Keratinocyte (primary cell): Measurements from ENCODE around the gene TEX29. TPM values are rescaled to one million over a fixed set of nuclear protein-coding genes. Genes with fewer than 3 reads are reported as not detected.

Source experiments
- DNase-seq: peaks from one replicate; pipeline ENCODE4 v3.0.0-alpha.2; 2011; ENCODE audit warnings: low read depth, missing footprints, low spot score
- FAIRE-seq: peaks from 2 replicates; lab custom pipeline; 2011; peaks lifted over from hg19 to GRCh38; lab: Jason Lieb, UNC
- H2AFZ ChIP-seq: 2 replicates; pipeline ENCODE4 v1.6.0; 2012; ENCODE audit warnings: low read length, control low read depth, inconsistent platforms; ENCODE audit not compliant: control insufficient read depth
- H3K27ac ChIP-seq: 2 replicates; pipeline ENCODE4 v1.5.1; 2011; ENCODE audit warnings: low read length; ENCODE audit not compliant: control insufficient read depth, insufficient read depth
- H3K27me3 ChIP-seq: 3 replicates; pipeline ENCODE4 v1.6.0; 2011; ENCODE audit warnings: low read length; ENCODE audit not compliant: control insufficient read depth, insufficient read depth; ENCODE audit errors: extremely low read depth
- H3K36me3 ChIP-seq, 2 experiments: 2 replicates in 1 of 2; 3 replicates in 1 of 2; pipeline ENCODE4 v1.5.1; 2011; ENCODE audit warnings: low read length in 2 of 2, mild to moderate bottlenecking in 1 of 2; ENCODE audit not compliant: control insufficient read depth in 2 of 2, insufficient read depth in 2 of 2; ENCODE audit errors: extremely low read depth in 1 of 2
- H3K4me1 ChIP-seq: 3 replicates; pipeline ENCODE4 v1.5.1; 2011; ENCODE audit warnings: low read length; ENCODE audit not compliant: control insufficient read depth, insufficient read depth; ENCODE audit errors: extremely low read depth
- H3K4me2 ChIP-seq: 3 replicates; pipeline ENCODE4 v1.6.0; 2011; ENCODE audit warnings: low read depth, low read length; ENCODE audit not compliant: control insufficient read depth, insufficient read depth; ENCODE audit errors: extremely low read depth
- H3K4me3 ChIP-seq, 3 experiments: fragments of 200-600 bp in 1 of 3; sonication (generic) in 1 of 3; 2 replicates in 2 of 3; 3 replicates in 1 of 3; pipeline ENCODE4 v1.5.1; 2011 to 2016; ENCODE audit warnings: low read length in 3 of 3, mild to moderate bottlenecking in 3 of 3, control low read depth in 2 of 3, inconsistent platforms in 1 of 3, low read depth in 1 of 3, mixed read lengths in 1 of 3, mixed run types in 1 of 3, moderate library complexity in 1 of 3; ENCODE audit not compliant: control insufficient read depth in 2 of 3, insufficient read depth in 2 of 3; ENCODE audit errors: extremely low read depth in 1 of 3
- H3K79me2 ChIP-seq: 2 replicates; pipeline ENCODE4 v1.6.0; 2012; ENCODE audit warnings: low read length; ENCODE audit not compliant: control insufficient read depth, insufficient read depth
- H3K9ac ChIP-seq: 3 replicates; pipeline ENCODE4 v1.6.0; 2011; ENCODE audit warnings: low read length; ENCODE audit not compliant: control insufficient read depth, insufficient read depth; ENCODE audit errors: extremely low read depth
- H3K9me1 ChIP-seq: 3 replicates; pipeline ENCODE4 v1.6.0; 2011; ENCODE audit warnings: low read length; ENCODE audit not compliant: control insufficient read depth, insufficient read depth; ENCODE audit errors: extremely low read depth
- H3K9me3 ChIP-seq: 2 replicates; pipeline ENCODE4 v1.5.1; 2012; ENCODE audit warnings: low read depth, low read length; ENCODE audit not compliant: control insufficient read depth
- H4K20me1 ChIP-seq: 3 replicates; pipeline ENCODE4 v1.6.0; 2011; ENCODE audit warnings: low read length; ENCODE audit not compliant: control insufficient read depth, insufficient read depth; ENCODE audit errors: extremely low read depth
- EZH2 ChIP-seq: IDR thresholded peaks from one replicate; pipeline ENCODE4 v1.6.1; 2012; ENCODE audit warnings: inconsistent platforms, mild to moderate bottlenecking, low read length, moderate library complexity
- dilution Hi-C: fragments of 300-500 bp; cut with MboI; formaldehyde crosslinking; loops from one replicate; pipeline ENCODE4 v1.7.0; 2020; ENCODE audit warnings: low sequenced_read_pairs; ENCODE audit not compliant: extremely low pct_ligation_motif_present
- polyA plus RNA-seq, 5 experiments: library from polyadenylated mRNA; depleted of rRNA in 3 of 5; stranded (reverse) in 3 of 5; stranded (forward) in 1 of 5; unstranded in 1 of 5; fragments of >200 nt; gene quantifications; 1 replicate in 1 of 5; 2 replicates in 3 of 5; 3 replicates in 1 of 5; pipeline versions ENCODE4 v1.2.1 to v1.2.3, GENCODE V29; 2011 to 2012; ENCODE audit warnings: missing spikeins in 2 of 5, low read depth in 1 of 5, low replicate concordance in 1 of 5
- TF ChIP-seq, protein P1 (sequence below), 3 experiments: IDR thresholded peaks in 1 of 3; conservative IDR thresholded peaks in 1 of 3; optimal IDR thresholded peaks in 1 of 3; 2 replicates in 2 of 3; 3 replicates in 1 of 3; pipeline versions ENCODE3 to v1.5.1; 2011; ENCODE audit warnings: low read length in 3 of 3, mild to moderate bottlenecking in 3 of 3, moderate library complexity in 2 of 3, control low read depth in 1 of 3, inconsistent platforms in 1 of 3; ENCODE audit not compliant: insufficient read depth in 2 of 3; ENCODE audit errors: extremely low read depth in 1 of 3

The TEX29 gene
- polyA plus RNA-seq, 1 donor (not counting 4 experiments of a cell fraction or from before 2014, with no cell fraction given): 0.18 TPM

GRCh38 chr13:111275995-111276618 lies 44.3 kb upstream of the TEX29 start:
- H3K4me1 ChIP-seq: peaks cover 5% of the 10 kb centered on the region
- H3K4me3 ChIP-seq: no peak overlapping the region
- FAIRE-seq: no peak
- H3K27me3 ChIP-seq: no peaks in the 10 kb centered on the region
- DNase-seq: no peak
- dilution Hi-C loops: no loop called here
- no peaks in the 10 kb centered on the region for H4K20me1 ChIP-seq
- TF ChIP-seq, protein P1, sequence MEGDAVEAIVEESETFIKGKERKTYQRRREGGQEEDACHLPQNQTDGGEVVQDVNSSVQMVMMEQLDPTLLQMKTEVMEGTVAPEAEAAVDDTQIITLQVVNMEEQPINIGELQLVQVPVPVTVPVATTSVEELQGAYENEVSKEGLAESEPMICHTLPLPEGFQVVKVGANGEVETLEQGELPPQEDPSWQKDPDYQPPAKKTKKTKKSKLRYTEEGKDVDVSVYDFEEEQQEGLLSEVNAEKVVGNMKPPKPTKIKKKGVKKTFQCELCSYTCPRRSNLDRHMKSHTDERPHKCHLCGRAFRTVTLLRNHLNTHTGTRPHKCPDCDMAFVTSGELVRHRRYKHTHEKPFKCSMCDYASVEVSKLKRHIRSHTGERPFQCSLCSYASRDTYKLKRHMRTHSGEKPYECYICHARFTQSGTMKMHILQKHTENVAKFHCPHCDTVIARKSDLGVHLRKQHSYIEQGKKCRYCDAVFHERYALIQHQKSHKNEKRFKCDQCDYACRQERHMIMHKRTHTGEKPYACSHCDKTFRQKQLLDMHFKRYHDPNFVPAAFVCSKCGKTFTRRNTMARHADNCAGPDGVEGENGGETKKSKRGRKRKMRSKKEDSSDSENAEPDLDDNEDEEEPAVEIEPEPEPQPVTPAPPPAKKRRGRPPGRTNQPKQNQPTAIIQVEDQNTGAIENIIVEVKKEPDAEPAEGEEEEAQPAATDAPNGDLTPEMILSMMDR (optimal IDR thresholded peaks at IDR 0.05 in 1 of 3, IDR thresholded peaks at IDR 0.05 in 1 of 3, conservative IDR thresholded peaks at IDR 0.05 in 1 of 3; ENCODE audit: extremely low read depth in 1 of 3, insufficient read depth in 2 of 3, low read length in 3 of 3): no peak
- TF ChIP-seq EZH2: no peak
- H3K27ac ChIP-seq: no peak overlapping the region
- H3K9me3 ChIP-seq: no peaks in the 10 kb centered on the region
- no peaks in the 10 kb centered on the region for H3K79me2 ChIP-seq
- H3K36me3 ChIP-seq: peaks cover 9 to 42% of the 10 kb centered on the region in 2 experiments
- no peak overlapping the region for H3K9ac ChIP-seq
- H3K4me2 ChIP-seq: no peak overlapping the region
- H2AFZ ChIP-seq: no peak overlapping the region
- H3K9me1 ChIP-seq: no peaks in the 10 kb centered on the region

- Histone ChIP-seq H2AFZ (no peak overlapping the region), H3K9ac (no peak overlapping the region), H3K9me3 (no peaks in the 10 kb centered on the region), H3K9me1 (no peaks in the 10 kb centered on the region), H3K4me2 (no peak overlapping the region), H3K27me3 (no peaks in the 10 kb centered on the region), H3K4me1 (peaks cover 15% of the 10 kb centered on the region), H3K4me3 (no peak overlapping the region), H3K36me3 (peaks cover 13 to 41% of the 10 kb centered on the region in 2 experiments), H3K79me2 (no peaks in the 10 kb centered on the region), H4K20me1 (no peaks in the 10 kb centered on the region), H3K27ac (no peak overlapping the region)
- no peak for FAIRE-seq
- DNase-seq: no peak
- dilution Hi-C loops: no loop called here
- TF ChIP-seq, protein P1 (optimal IDR thresholded peaks at IDR 0.05 in 1 of 3, IDR thresholded peaks at IDR 0.05 in 1 of 3, conservative IDR thresholded peaks at IDR 0.05 in 1 of 3; ENCODE audit: extremely low read depth in 1 of 3, insufficient read depth in 2 of 3, low read length in 3 of 3): no peak
- TF ChIP-seq EZH2: no peak
Measured at GRCh38 chr13:111278258-111278657, 42.2 kb upstream of the TEX29 start.
